ENCODE measurements around the gene OLFM4.
"Not testable (repeated sequence)": the region's sequence is repeated elsewhere in the genome, so short reads cannot be mapped to it uniquely, and the experiment has no call there.

The OLFM4 gene

GRCh38 chr13:53028637-53029203, at the start of gene OLFM4:
Gene OLFM4, plus strand, starts transcription at chr13:53028813. Its CDS starts 24 bp downstream, at chr13:53028837.
- DNase-seq, result peak; percentile 51

DNA sequence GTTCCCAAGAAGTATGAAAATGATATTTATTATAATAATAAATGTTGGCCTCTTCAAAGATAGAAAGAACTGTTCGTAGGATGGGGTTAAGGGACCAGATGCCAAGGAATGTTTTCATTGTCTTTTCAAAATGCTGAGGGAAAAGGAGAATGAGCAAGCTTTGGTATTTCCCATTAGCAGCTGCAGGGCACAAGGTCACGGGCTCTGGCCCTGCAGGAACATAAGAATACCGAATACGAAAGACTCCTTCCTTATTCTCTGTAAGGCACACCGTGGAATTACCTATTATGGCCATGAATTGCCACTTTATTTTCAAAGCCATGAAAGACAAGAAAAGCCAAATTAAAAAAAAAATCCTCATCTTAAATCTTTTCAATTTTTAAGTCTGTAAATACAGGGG, 49.6 kb upstream of the OLFM4 start:
- no peak for DNase-seq

- DNase-seq, result no peak
Measured at GRCh38 chr13:52980695-52981094, 47.9 kb upstream of the OLFM4 start.

- DNase-seq, result no peak
Measured at GRCh38 chr13:52983836-52984235, 44.8 kb upstream of the OLFM4 start.

GRCh38 chr13:52984881-52985363, 43.7 kb upstream of the OLFM4 start:
- no peak for DNase-seq

- DNase-seq, result no peak
Measured at GRCh38 chr13:52991344-52992020, 37.1 kb upstream of the OLFM4 start.

- DNase-seq, result no peak
Measured at GRCh38 chr13:52992110-52992509, 36.5 kb upstream of the OLFM4 start.

GRCh38 chr13:52994051-52994450, 34.6 kb upstream of the OLFM4 start:
- no peak for DNase-seq

DNA sequence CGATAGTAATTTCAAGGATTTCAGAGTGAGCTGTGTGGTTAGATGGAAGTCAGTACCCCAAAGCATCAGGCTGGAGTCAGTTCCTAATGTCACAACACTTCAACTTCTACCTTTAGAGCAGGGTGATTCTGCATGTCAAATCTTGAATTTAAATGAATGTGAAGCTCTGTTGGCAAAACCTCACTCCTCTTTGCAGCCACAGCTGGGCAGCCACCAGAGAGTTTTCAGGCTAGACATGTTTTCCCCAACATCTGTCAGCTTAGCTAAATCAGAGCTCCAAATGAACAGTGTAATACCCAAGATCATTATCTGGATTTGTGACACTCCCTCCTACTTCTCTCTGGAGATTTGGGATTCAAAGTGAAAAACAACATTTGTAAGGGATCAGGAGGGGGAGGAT, 33.7 kb upstream of the OLFM4 start:
- peak; percentile 69 for DNase-seq

- DNase-seq, result no peak
Measured at GRCh38 chr13:52995946-52996345, 32.7 kb upstream of the OLFM4 start.

DNA sequence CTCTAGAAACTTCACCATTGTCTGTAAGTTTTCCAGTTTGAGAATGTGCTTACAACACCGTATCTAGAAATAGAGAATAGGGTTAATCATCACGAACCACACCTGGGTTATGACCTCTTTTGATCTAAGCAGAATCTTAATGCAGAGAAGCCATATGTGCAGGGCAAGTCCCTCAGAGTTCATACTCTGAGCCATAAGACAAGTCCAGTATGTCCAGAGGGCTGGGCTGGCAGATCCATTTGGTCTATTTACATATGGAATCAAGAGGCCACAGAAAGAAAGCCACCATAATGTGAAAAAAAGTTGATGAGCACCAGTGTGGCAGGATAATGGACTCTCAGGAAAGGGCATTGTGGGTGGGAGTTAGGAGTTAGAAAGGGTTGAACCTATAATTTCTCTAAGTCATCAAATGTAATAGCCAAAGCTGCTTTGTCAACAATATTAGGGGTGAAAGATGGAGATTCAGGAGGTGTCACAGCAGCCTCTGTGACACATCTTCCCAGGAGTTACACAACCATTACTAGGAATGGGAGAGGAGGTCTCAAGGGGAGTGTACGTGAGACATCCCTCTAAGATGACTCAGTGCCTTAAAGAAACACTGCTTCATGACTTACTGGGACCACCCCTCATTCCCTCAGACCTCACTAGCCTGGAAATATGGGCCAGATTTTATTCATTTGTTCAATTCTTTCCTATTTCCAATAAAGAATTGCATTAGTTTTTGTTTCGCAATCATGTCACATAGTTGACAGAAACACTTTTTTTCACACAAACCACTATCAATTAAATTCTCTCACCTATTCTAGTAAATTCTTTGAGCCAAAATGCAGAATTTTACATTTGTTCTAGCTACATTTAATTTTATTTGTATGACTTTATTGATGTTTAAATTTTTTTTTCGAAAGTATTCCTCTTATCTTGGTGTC, 30.4 kb upstream of the OLFM4 start:
- no peak for DNase-seq

DNA sequence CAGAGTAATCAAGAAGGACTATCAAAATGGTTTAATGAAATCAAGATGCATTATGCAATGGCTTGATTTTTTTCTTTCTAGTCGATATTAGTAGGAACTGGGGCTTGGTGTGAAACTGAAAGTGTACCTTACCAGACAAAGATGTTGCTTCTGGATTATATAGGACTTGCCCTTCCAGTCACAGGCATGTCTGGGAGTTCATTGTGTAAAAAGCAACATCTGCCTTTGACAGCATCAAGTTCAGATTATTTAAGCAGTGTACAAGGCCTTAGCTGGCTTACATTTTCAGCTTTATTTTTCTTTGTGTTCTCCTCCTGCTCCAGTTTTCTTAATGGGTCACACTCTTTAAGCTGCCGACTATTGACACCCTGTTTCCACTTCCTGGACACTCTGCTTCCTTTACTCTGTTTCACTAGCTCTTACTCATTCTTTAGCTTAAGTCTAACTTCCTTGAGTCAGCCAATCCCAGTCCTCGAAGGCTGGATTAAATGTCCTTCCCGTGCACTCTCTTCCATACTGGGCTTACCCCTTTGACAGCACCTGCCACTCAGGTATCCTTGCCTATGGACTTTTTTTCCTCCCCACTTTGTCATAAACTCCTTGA, 29.4 kb upstream of the OLFM4 start:
- no peak for DNase-seq

DNA sequence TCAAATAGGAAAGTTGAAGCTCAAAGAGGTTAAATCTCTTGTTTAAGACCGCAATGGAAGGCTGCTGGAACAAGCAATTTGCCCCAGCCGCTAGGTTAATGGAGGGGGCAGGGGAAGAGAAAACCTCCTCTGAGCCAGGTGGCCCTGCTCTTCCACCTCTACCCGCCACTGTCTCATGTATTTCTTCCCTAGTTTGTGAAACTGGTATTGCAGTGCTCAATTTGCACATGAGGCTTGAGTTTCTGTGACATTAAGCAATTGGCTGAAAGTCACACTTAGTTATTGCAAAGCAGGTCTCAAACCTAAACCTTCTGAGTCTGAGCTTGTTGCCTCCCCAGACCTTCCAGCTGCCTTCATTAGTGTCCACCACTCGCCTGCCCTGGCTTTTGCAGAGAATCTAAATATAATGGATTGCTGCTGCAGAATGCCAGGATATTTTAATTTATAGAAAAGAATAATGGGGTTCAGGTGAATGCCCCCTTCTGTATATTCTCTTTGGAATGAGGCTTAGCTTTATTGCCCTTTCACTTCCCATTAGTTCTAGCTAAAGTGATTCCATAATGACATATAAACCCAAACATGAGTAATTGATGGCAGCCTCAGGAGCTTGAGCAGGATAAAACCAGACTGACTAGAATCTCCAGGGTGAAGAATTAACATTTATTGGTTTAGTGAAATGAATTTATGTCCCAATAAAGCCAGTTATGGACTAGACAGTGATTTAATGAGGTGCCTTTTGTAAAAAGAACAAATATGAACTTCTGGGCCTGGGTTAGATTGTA, 27.0 kb upstream of the OLFM4 start:
- no peak for DNase-seq

GRCh38 chr13:53004573-53004972, 24.0 kb upstream of the OLFM4 start:
- peak; percentile 64 for DNase-seq

DNA sequence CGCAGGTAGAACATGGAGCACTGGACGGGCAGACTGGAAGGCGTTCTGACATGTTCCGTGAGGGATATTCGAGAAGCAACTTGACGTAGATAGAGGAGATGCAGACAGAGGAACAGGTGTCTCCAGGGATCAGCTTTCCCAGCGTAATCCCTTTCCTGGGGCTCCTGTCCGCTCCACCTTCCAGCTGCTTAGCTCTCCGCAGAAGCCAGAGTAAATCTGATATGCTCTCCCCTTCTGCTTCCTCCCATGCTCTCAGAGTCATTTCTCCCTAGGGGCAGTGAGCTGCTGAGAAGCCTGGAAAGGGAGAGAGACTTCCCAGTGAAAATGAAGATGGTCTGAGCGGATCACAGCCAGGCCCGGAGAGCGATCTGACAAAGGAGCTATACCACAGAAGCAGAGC, 23.0 kb upstream of the OLFM4 start:
- DNase-seq, result peak; percentile 66

GRCh38 chr13:53007872-53008271, 20.7 kb upstream of the OLFM4 start:
- peak; percentile 11 for DNase-seq

DNA sequence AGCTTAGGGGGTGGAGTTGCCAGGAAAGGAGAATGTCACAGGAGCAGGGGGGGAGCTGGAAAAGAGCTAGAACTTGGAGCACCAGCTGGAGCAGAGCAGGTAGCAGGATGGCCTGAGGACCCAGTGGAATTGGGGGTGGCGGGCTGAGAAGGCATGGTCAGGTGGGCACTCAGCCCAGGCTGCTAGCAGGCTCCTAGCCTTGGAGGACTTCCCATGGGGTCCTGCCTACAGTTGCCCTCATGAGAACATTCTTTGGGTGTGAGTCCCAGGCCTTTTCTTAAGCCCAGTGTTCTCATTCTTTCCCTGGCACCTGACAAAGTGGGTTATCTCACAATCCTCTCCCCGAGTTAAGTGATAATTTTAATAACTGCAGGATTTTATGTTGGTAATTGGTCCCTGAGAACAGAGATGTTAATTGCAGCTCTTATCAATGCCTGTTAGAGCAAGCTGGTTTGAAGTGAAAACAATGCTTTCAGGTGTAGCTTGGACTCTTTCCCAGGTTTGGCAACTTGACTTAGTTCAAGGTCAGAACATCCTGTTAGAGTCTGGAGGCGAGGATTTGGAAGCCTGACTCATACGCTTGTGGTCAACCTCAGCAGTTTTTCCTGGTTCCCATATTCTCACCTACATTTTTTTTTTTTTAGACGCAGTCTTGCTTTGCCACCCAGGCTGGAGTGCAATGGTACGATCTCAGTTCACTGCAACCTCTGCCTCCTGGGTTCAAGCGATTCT, 18.1 kb upstream of the OLFM4 start:
- DNase-seq, result peak; percentile 66

DNA sequence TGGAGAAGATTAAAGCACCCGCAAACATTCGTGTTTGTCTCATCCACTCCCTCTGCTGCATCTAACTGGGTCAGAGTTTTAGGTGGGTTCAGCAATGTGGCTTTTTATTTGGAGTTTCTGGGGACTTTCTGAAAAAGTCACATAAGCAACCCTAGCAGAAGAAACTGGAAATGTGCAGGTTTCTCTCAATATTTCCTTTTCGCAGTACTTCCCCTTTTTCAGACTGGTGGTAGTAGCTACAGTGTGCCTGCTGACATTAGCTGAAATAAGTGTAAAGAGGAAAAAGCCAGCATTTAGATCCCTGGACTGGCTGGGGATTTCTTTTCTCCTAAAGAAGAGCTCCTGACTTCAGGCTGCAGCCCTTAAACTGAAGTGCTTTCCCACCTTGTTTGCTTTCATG, 15.9 kb upstream of the OLFM4 start:
- DNase-seq, result no peak

DNA sequence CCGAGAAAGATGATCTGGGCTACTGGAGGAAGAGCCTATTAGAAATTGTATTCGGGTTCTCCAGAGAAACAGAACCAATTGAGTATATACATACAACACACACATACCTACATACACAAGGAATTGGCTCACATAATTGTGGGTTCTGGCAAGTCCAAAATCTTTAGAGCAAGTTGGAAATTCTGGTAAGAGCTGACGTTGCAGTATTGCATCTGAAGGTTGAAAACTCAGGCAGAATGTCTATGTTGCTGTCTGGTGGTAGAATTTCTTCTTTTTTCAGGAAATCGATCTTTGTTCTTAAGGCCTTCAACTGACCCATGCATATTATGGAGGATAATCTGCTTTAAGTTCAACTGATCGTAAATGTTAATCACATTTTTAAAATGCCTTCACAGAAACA, 15.5 kb upstream of the OLFM4 start:
- no peak for DNase-seq

DNA sequence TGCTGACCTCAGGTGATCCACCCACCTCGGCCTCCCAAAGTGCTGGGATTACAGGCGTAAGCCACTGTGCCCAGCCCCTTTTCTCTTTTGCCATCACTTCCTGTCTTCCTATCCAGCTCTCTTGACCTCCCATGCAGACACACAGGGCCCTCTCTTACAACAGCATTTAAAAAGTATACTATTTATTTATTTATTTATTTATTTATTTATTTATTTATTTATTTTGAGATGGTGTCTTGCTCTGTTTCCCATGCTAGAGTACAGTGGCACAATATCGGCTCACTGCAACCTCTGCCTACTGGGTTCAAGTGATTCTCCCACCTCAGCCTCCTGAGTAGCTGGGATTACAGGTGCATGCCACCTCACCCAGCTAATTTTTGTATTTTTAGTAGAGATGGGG, 14.6 kb upstream of the OLFM4 start:
- not testable (repeated sequence) for DNase-seq

All from NCI-H69 (cell line).